Measurements from ENCODE around the gene TNXB.
"Not testable (repeated sequence)": the region's sequence is repeated elsewhere in the genome, so short reads cannot be mapped to it uniquely, and the experiment has no call there.

Gene TNXB

DNA sequence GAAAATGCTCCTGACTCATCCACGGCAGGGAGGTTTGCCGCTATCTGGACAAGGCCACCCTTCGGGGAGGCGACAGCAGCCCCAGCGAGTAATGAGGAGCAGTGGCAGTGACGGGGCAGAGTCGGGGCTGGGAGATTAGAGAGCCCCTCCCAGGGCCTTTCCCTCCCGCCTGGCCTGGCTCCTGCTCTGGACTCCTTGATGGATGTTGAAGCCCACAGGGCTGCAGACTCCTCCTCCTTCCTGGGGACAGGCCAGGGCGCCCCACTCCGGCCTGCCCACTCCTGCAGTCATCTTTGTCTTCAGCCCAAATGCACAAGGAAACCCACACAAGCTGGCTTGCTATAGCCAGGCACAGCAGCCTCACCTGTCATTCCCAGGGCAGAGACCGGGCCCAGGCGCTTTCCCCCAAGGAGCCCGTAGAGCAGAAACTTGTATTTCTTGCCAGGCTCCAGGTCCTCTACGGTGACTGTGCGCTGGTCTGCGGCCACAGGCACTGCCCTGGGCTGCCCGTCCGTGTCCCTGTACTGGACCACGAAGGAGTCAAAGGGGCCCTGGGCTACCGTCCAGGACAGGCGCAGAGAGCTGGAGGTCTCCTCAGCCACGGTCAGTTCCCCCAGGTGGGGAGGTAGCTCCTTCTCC lies 63.2 kb downstream of the TNXB start:
- TF ChIP-seq ZBTB7A (IDR thresholded peaks at IDR 0.05; ENCODE audit: low read depth) (no peak), NFIC (IDR thresholded peaks at IDR 0.05) (no peak), RAD21 (IDR thresholded peaks at IDR 0.05; ENCODE audit: low read depth) (no peak), EP300 (IDR thresholded peaks at IDR 0.05; ENCODE audit: borderline replicate concordance) (no peak), TCF12 (IDR thresholded peaks at IDR 0.05; ENCODE audit: low read depth) (no peak), FOXM1 (IDR thresholded peaks at IDR 0.05; ENCODE audit: borderline replicate concordance, low read depth) (no peak), EGR1 (IDR thresholded peaks at IDR 0.05) (no peak), TEAD4 (IDR thresholded peaks at IDR 0.05) (no peak), YY1 (IDR thresholded peaks at IDR 0.05; ENCODE audit: low read depth) (no peak), TAF1 (IDR thresholded peaks at IDR 0.05; ENCODE audit: low read depth) (no peak), CREB1 (IDR thresholded peaks at IDR 0.05; ENCODE audit: low read depth) (no peak), CEBPB (IDR thresholded peaks at IDR 0.05) (no peak)
- TF ChIP-seq, protein P1, sequence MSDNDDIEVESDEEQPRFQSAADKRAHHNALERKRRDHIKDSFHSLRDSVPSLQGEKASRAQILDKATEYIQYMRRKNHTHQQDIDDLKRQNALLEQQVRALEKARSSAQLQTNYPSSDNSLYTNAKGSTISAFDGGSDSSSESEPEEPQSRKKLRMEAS (IDR thresholded peaks at IDR 0.05), result no peak
- TF ChIP-seq, protein P2, sequence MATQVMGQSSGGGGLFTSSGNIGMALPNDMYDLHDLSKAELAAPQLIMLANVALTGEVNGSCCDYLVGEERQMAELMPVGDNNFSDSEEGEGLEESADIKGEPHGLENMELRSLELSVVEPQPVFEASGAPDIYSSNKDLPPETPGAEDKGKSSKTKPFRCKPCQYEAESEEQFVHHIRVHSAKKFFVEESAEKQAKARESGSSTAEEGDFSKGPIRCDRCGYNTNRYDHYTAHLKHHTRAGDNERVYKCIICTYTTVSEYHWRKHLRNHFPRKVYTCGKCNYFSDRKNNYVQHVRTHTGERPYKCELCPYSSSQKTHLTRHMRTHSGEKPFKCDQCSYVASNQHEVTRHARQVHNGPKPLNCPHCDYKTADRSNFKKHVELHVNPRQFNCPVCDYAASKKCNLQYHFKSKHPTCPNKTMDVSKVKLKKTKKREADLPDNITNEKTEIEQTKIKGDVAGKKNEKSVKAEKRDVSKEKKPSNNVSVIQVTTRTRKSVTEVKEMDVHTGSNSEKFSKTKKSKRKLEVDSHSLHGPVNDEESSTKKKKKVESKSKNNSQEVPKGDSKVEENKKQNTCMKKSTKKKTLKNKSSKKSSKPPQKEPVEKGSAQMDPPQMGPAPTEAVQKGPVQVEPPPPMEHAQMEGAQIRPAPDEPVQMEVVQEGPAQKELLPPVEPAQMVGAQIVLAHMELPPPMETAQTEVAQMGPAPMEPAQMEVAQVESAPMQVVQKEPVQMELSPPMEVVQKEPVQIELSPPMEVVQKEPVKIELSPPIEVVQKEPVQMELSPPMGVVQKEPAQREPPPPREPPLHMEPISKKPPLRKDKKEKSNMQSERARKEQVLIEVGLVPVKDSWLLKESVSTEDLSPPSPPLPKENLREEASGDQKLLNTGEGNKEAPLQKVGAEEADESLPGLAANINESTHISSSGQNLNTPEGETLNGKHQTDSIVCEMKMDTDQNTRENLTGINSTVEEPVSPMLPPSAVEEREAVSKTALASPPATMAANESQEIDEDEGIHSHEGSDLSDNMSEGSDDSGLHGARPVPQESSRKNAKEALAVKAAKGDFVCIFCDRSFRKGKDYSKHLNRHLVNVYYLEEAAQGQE (IDR thresholded peaks at IDR 0.05; ENCODE audit: low read depth), result no peak
- TF ChIP-seq, protein P3, sequence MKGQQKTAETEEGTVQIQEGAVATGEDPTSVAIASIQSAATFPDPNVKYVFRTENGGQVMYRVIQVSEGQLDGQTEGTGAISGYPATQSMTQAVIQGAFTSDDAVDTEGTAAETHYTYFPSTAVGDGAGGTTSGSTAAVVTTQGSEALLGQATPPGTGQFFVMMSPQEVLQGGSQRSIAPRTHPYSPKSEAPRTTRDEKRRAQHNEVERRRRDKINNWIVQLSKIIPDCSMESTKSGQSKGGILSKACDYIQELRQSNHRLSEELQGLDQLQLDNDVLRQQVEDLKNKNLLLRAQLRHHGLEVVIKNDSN (IDR thresholded peaks at IDR 0.05), result no peak

DNA sequence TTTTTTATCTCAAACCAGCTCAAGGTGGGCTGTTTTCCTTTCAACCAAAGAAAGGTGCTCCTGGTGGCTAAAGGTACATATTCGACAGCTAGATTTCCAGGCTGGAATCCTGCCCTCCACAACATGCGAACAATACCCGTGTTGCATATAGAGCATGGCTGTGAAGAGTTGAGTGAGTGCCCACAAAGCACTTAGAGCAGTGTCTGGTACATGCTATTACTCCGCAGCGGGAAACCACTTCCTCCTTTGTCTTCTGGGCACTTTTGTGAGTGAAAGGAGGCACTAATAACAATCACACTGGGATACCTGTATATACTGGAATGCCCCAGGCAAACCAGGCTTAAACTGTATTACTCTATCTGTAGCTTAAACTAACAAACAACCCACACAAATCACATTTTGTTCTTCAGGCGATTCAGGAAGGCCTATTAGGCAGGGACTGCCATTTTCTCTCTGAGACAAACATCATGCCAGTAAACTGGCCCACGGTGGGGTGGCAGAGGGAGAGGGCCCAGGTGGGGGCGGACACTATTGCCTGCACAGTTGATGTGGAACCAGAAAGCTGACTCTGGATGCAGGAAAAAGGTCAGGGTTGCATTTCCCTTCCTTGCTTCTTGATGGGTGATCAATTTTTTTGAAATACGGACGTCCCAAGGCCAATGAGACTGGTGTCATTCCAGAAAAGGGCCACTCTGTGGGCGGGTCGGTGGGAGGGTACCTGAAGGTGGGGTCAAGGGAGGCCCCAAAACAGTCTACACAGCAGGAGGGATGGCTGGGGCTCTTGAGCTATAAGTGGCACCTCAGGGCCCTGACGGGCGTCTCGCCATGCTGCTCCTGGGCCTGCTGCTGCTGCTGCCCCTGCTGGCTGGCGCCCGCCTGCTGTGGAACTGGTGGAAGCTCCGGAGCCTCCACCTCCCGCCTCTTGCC lies 71.3 kb downstream of the TNXB start, which contains the start of gene CYP21A2:
Gene CYP21A2, plus strand, starts transcription at position 818 of the 927 bp plus-strand sequence. Its CDS starts 8 bp downstream, at position 826.
- TF ChIP-seq, protein P3 (IDR thresholded peaks at IDR 0.05), result not testable (repeated sequence)
- not testable (repeated sequence) for TF ChIP-seq CEBPB, NFIC (IDR thresholded peaks at IDR 0.05)

DNA sequence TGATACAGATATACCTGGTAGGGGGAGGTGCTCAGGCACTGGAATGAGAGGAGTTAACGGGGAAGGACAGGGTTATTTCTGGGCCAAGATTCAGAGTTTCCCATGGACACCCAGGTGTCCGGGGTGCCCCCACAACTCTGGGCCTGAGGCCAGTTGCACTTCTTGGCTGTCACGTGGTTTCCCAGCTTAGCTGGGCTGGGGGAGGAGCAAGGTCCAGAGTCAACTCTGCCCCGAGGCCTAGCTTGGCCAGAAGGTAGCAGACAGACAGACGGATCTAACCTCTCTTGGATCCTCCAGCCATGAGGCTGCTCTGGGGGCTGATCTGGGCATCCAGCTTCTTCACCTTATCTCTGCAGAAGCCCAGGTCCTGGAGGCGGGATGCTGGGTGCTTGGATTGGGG lies 94.6 kb downstream of the TNXB start, which contains the start of gene C4B:
Gene C4B, plus strand, starts transcription at position 249 of the 400 bp plus-strand sequence. Its CDS starts 51 bp downstream, at position 300.
- TF ChIP-seq CEBPB (IDR thresholded peaks at IDR 0.05), result not testable (repeated sequence)
- TF ChIP-seq, protein P2 (IDR thresholded peaks at IDR 0.05; ENCODE audit: low read depth), result not testable (repeated sequence)
- TF ChIP-seq, protein P1 (IDR thresholded peaks at IDR 0.05), result not testable (repeated sequence)

Measured in Ishikawa (cell line).